GM12873 (cell line): ENCODE data around the gene ATF2.

Experiments
- CTCF ChIP-seq: IDR thresholded peaks from 2 replicates; pipeline ENCODE4 v1.5.1; 2012; ENCODE audit warnings: low read depth, mild to moderate bottlenecking, moderate library complexity, low read length, control low read depth; ENCODE audit not compliant: insufficient read depth; ENCODE audit errors: missing control alignments

Gene ATF2

GRCh38 chr2:175188761-175189160 is 20.8 kb upstream of the ATF2 start:
- TF ChIP-seq CTCF: no peak

GRCh38 chr2:175187378-175187777 is 19.4 kb upstream of the ATF2 start:
- TF ChIP-seq CTCF: peak; percentile 61

- no peak for TF ChIP-seq CTCF
These were observed 15.7 kb upstream of the ATF2 start for GRCh38 chr2:175183674-175184073.

- TF ChIP-seq CTCF: no peak
These were observed 13.9 kb upstream of the ATF2 start for GRCh38 chr2:175181877-175182308.

GRCh38 chr2:175181104-175181876 is 13.3 kb upstream of the ATF2 start, which contains the start of gene ATP5MC3:
Gene ATP5MC3, minus strand, starts transcription at chr2:175181710. Its CDS starts 317 bp downstream, at chr2:175181393.
- peak; percentile 43 for TF ChIP-seq CTCF

GRCh38 chr2:175180701-175181103 is 12.7 kb upstream of the ATF2 start:
- TF ChIP-seq CTCF: no peak

- no peak for TF ChIP-seq CTCF
These were observed 8.6 kb upstream of the ATF2 start for GRCh38 chr2:175176624-175177023.
